ENCODE measurements around the gene FRYL.
A peak's percentile ranks its signal among the peaks of the same experiment; 100 is the strongest.
"Not testable (repeated sequence)": the region's sequence is repeated elsewhere in the genome, so short reads cannot be mapped to it uniquely, and the experiment has no call there.

Gene FRYL

DNA sequence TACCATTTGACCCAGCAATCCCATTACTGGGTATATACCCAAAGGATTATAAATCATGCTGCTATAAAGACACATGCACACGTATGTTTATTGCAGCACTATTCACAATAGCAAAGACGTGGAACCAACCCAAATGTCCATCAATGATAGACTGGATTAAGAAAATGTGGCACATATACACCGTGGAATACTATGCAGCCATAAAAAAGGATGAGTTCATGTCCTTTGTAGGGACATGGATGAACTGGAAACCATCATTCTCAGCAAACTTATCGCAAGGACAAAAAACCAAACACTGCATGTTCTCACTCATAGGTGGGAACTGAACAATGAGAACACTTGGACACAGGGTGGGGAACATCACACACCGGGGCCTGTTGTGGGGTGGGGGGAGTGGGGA lies 34.9 kb downstream of the FRYL start:
- DNase-seq (ENCODE audit: low spot score) = not testable (repeated sequence)

GRCh38 chr4:48742412-48742811 lies 37.7 kb downstream of the FRYL start:
- no peak for DNase-seq (ENCODE audit: low spot score)

DNA sequence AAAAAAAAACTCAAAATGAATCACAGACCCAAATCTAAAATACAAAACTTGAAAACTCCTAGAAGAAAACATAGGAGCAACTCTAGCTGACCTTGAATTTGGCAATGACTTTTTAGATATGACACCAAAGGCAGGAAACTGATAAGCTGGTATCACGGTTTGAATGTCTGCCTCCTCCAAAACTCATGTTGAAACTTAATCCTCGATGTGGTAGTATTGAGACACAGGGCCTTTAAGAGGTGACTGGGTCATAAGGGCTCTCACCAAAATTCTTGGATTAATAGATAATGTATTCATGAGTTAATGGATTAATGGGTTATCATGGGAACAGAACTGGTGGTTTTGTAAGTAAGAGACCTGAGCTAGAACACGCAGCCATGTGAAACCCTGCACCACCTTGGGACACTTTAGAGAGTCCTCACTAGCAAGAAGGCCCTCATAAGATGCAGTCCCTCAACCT lies 40.5 kb downstream of the FRYL start:
- peak; percentile 16 for DNase-seq (ENCODE audit: low spot score)

GRCh38 chr4:48738856-48739255 lies 41.2 kb downstream of the FRYL start:
- DNase-seq (ENCODE audit: low spot score) = no peak

DNA sequence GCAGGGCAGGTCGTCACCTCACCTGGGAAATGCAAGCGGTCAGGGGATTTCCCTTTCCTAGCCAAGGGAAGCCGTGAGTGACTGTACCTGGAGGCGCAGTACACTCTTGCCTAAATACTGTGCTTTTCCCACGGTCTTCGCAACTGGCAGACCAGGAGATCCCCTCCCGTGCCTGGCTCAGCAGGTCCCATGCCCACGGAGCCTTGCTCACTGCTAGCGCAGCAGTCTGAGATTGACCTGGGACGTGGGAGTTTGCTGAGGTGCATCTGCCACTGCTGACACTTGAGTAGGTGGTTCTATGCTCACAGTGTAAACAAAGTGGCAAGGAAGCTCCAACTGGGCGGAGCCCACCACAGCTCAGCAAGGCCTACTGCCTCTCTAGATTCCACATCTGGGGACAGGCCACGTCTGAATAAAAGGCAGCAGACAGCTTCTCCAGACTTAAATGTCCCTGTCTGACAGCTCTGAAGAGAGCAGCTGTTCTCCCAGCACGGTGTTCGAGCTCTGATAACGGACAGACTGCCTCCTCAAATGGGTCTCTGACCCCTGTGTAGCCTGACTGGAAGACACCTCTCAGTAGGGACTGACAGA lies 51.1 kb downstream of the FRYL start:
- not testable (repeated sequence) for DNase-seq (ENCODE audit: low spot score)

DNA sequence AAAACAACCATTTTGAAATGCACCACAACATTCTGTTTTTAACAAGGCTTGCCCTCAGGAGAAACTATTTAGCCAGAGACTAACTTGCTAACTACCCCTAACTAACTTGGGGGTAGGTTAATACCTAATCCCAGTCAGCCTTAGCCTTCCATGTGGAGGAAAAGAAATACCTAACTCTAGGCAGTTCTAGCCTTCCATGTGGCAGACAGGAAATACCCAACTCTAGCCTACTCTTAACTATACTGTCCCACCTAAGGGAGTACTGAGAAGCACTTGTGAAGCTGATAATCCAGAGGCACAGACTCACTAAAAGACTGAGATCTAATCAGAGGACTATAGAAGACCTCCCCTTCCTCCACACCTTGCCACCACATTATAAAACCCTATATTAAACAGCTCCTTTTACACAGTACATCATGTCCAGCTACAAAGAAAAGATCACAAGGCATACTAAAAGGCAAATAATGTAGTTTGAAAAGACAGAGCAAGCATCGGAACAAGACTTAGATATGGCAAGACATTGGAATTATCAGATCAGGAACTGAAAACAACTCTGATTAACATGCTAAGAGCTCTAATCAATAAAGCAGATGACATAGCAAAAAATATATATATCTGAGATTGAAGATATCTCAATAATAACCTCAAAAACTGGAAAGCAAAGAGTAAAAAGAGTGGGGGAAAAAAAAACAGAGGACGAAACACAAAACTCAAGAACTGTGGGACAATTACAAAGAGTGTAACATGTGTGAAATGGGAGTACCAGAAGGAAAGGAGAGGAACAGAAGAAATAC lies 52.2 kb downstream of the FRYL start:
- DNase-seq (ENCODE audit: low spot score) = no peak

GRCh38 chr4:48725414-48725813 lies 54.7 kb downstream of the FRYL start:
- no peak for DNase-seq (ENCODE audit: low spot score)

GRCh38 chr4:48722509-48723446 lies 57.3 kb downstream of the FRYL start:
- no peak for DNase-seq (ENCODE audit: low spot score)

- no peak for DNase-seq (ENCODE audit: low spot score)
Observed at GRCh38 chr4:48720459-48720858, 59.6 kb downstream of the FRYL start.

GRCh38 chr4:48718818-48719465 lies 61.1 kb downstream of the FRYL start:
- no peak for DNase-seq (ENCODE audit: low spot score)

DNA sequence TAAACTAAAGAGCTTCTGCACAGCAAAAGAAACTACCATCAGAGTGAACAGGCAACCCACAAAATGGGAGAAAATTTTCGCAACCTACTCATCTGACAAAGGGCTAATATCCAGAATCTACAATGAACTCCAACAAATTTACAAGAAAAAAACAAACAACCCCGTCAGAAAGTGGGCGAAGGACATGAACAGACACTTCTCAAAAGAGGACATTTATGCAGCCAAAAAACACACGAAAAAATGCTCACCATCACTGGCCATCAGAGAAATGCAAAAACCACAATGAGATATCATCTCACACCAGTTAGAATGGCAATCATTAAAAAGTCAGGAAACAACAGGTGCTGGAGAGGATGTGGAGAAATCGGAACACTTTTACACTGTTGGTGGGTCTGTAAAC lies 63.8 kb downstream of the FRYL start:
- not testable (repeated sequence) for DNase-seq (ENCODE audit: low spot score)

DNA sequence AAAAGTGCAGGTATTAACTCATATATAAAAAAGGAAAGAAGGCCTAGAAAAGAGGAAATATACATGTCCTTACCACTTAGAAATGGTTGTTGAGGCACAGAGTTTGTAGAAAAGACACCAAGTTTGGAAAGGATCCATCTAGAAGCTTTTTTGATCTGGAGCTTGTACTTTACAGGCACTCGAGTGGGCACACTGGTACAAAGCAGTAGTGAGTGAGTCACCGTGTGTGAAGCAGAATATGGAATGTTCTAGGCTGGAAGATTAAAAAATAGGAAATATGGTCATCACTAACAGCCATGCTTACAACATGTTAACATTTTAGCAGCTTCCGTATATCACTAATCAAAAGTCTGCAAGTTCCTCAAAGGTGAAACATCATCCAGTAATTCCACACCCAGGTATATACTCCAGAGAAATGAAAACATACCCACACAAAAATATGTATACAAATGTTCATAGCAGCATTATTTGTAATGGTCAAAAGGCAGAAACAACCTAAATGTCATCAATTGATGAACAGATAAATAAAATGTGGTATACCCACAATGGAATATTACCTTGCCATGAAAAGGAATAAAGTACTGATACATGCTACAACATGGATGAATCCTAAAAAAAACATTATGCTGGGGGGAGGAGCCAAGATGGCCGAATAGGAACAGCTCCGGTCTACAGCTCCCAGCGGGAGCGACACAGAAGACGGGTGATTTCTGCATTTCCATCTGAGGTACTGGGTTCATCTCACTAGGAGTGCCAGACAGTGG lies 69.5 kb downstream of the FRYL start:
- no peak for DNase-seq (ENCODE audit: low spot score)

GRCh38 chr4:48709901-48710300 lies 70.2 kb downstream of the FRYL start:
- DNase-seq (ENCODE audit: low spot score) = no peak

GRCh38 chr4:48708610-48709009 lies 71.5 kb downstream of the FRYL start:
- DNase-seq (ENCODE audit: low spot score) = no peak

GRCh38 chr4:48706736-48707135 lies 73.3 kb downstream of the FRYL start:
- DNase-seq (ENCODE audit: low spot score) = no peak

DNA sequence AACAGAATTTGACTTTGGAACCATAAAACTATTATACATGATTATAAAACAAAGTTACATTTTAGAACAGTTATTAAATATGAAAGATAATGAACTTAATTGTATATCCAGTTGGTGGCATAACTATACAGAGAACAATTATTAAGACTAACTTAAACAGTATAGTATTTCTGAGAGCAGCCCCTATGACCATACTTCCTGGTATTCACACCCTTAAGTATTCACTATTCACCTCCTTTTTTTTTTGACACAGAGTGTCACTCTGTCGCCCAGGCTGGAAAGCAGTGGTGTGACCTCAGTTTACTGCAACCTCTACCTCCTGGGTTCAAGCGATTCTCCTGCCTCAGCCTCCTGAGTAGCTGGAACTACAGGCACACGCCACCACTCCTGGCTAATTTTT lies 74.5 kb downstream of the FRYL start:
- DNase-seq (ENCODE audit: low spot score) = no peak

DNA sequence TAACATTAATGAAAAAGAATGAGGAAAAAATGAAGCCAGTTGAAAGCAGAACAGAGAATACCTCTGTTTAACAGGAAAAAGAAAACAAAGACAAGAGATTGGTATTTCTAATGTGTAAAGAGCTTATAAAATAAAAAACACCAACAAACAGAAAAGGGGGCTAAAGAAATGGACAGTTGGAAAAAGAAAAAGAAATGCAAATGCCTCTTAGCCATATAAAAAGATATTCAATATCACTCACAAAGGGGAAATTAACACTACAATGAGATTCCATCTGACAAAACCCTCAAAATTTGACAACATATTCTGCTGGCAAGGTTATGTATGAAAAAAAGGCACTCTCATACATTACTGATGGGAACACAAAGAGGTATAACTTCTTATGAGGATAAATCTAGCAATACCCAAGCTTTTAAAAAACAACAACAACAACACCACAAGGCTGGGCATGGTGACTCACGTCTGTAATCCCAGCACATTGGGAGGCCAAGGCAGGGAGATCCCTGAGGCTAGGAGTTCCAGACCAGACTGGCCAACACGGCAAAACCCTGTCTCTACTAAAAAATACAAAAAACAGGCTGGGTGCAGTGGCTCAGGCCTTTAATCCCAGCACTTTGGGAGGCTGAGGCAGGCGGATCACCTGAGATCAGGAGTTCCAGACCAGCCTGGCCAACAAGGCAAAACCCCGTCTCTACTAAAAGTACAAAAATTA lies 75.8 kb downstream of the FRYL start:
- DNase-seq (ENCODE audit: low spot score) = no peak

DNA sequence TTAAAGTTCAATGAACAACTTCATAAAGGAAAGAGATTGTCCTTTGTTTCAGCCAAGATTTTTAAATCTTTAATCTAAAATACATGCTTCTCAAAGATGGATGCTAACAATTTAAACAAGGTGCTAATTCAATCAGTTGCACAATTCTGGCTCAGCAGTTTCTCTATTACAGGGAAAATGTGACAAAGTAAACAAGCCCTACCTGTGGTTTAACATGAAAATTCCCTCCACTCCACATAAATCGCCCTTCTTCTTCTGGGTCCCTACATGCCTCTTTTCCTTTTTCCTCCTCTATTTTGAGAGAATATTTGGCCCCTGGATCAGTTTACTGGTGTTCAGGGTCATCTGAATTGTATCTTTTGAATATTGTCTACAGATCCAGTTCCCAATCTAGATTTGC lies 80.6 kb downstream of the FRYL start:
- no peak for DNase-seq (ENCODE audit: low spot score)

DNA sequence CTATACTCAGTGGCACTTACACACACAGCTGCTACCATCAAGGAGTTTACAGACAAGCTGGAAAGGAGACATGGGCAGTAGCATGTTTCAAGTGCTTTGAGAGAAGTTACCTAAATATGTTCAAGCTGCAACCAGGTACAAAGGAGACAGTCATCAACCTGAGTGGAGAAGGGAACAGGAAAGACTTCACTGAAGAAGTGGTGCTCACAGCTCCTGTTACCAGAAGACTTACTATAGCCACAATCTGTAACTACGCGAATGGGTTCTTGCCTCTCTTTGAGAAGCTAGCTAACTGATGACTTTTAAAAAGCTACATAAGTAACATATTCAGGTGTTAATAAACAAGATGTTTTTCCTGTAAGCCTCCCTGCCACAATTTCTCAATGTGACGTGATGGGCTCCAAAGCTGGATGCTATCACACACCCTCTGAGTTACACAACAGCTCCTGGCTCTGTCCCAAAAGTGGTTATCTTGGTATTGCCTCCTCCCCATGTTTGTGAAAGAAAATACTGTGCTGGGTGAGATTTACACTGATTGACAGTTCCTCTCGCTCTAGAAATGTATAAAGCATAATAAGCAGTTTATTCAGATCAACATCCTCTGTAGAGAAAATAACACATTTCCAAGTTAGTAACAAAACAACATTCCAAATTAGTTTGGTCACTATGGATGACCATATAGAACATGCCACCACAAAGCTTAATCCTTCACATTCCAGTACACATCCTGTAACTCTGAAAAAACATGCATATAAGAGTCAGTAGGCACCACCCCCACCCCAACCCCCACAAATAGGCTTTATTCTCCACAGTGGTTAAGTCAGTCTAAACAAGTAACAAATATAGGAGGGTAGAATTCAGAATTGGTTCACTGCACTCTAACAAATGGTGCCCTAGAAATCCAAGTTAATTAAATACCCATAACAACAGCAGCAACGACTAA lies 81.8 kb downstream of the FRYL start:
- peak; percentile 82 for DNase-seq (ENCODE audit: low spot score)

- not testable (repeated sequence) for DNase-seq (ENCODE audit: low spot score)
Observed at GRCh38 chr4:48697516-48697915, 82.6 kb downstream of the FRYL start.

All from hematopoietic multipotent progenitor cell treated with erythropoietin and hydrocortisone succinate and interleukin-3 and kit ligand, for 17 days (in vitro differentiated cells).